Panc1 (cell line): Measurements from ENCODE around the gene FAHD2A.

Experiments used
- CTCF ChIP-seq: fragments of 450-650 bp; IDR thresholded peaks from 2 replicates; pipeline ENCODE4 v1.5.1; 2017; ENCODE audit warnings: mild to moderate bottlenecking
- POLR2AphosphoS5 ChIP-seq: IDR thresholded peaks from 2 replicates; pipeline ENCODE4 v1.6.1; 2012; ENCODE audit warnings: mild to moderate bottlenecking, low read depth, low read length, moderate library complexity
- TF ChIP-seq, protein P1 (sequence below), 2 experiments: IDR thresholded peaks; 2 replicates each; pipeline ENCODE4 v1.6.1; 2011 to 2012; ENCODE audit warnings: low read depth in 2 of 2, control low read depth in 1 of 2, low read length in 1 of 2, mild to moderate bottlenecking in 1 of 2, moderate library complexity in 1 of 2; ENCODE audit not compliant: insufficient read depth in 1 of 2

- TF ChIP-seq CTCF (no peak), POLR2AphosphoS5 (no peak)
- TF ChIP-seq, protein P1, sequence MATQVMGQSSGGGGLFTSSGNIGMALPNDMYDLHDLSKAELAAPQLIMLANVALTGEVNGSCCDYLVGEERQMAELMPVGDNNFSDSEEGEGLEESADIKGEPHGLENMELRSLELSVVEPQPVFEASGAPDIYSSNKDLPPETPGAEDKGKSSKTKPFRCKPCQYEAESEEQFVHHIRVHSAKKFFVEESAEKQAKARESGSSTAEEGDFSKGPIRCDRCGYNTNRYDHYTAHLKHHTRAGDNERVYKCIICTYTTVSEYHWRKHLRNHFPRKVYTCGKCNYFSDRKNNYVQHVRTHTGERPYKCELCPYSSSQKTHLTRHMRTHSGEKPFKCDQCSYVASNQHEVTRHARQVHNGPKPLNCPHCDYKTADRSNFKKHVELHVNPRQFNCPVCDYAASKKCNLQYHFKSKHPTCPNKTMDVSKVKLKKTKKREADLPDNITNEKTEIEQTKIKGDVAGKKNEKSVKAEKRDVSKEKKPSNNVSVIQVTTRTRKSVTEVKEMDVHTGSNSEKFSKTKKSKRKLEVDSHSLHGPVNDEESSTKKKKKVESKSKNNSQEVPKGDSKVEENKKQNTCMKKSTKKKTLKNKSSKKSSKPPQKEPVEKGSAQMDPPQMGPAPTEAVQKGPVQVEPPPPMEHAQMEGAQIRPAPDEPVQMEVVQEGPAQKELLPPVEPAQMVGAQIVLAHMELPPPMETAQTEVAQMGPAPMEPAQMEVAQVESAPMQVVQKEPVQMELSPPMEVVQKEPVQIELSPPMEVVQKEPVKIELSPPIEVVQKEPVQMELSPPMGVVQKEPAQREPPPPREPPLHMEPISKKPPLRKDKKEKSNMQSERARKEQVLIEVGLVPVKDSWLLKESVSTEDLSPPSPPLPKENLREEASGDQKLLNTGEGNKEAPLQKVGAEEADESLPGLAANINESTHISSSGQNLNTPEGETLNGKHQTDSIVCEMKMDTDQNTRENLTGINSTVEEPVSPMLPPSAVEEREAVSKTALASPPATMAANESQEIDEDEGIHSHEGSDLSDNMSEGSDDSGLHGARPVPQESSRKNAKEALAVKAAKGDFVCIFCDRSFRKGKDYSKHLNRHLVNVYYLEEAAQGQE (IDR thresholded peaks at IDR 0.05; ENCODE audit: insufficient read depth in 1 of 2, low read depth in 2 of 2, low read length in 1 of 2): no peak
Measured at GRCh38 chr2:95356821-95357700, 45.4 kb upstream of the FAHD2A start.
